Fibroblast of lung (primary cell): Measurements from ENCODE around the gene VAMP4. TPM values are rescaled to one million over a fixed set of nuclear protein-coding genes. Genes with fewer than 3 reads are reported as not detected.

Experiments
- DNase-seq, 2 donors: peaks; one replicate each; pipeline versions ENCODE4 v3.0.0 to v3.0.0-alpha.2; 2010; ENCODE audit warnings: low read depth in 2 of 2
- H2AFZ ChIP-seq: 2 replicates; pipeline ENCODE4 v1.5.1; 2012; ENCODE audit warnings: low read length, control low read depth, inconsistent platforms
- H3K27ac ChIP-seq: 2 replicates; pipeline ENCODE4 v1.5.1; 2011; ENCODE audit warnings: low read length, control low read depth; ENCODE audit not compliant: insufficient read depth
- H3K27me3 ChIP-seq: 2 replicates; pipeline ENCODE4 v1.5.1; 2011; ENCODE audit warnings: mild to moderate bottlenecking, low read length; ENCODE audit not compliant: control insufficient read depth, insufficient read depth
- H3K36me3 ChIP-seq: 2 replicates; pipeline ENCODE4 v1.5.1; 2011; ENCODE audit warnings: low read length; ENCODE audit not compliant: control insufficient read depth, insufficient read depth
- H3K4me1 ChIP-seq: 2 replicates; pipeline ENCODE4 v1.5.1; 2011; ENCODE audit warnings: low read length; ENCODE audit not compliant: control insufficient read depth, insufficient read depth; ENCODE audit errors: extremely low read depth
- H3K4me2 ChIP-seq: 2 replicates; pipeline ENCODE4 v1.5.1; 2011; ENCODE audit warnings: low read length, control low read depth; ENCODE audit not compliant: insufficient read depth; ENCODE audit errors: extremely low read depth
- H3K4me3 ChIP-seq, 4 experiments: fragments of 200-600 bp in 1 of 4; sonication (generic) in 1 of 4; replicated peaks in 1 of 4; 2 replicates each; pipeline ENCODE4 v1.5.1; 2011 to 2016; ENCODE audit warnings: low read length in 4 of 4, low read depth in 3 of 4, mild to moderate bottlenecking in 3 of 4, control low read depth in 2 of 4, inconsistent platforms in 1 of 4, mixed read lengths in 1 of 4; ENCODE audit not compliant: insufficient read depth in 1 of 4; ENCODE audit errors: control extremely low read depth in 1 of 4
- H3K79me2 ChIP-seq: 2 replicates; pipeline ENCODE4 v1.5.1; 2012; ENCODE audit warnings: mild to moderate bottlenecking, low read length, inconsistent platforms; ENCODE audit not compliant: control insufficient read depth, insufficient read depth
- H3K9ac ChIP-seq: 2 replicates; pipeline ENCODE4 v1.5.1; 2011; ENCODE audit warnings: mild to moderate bottlenecking, low read length, control low read depth; ENCODE audit not compliant: insufficient read depth
- H3K9me3 ChIP-seq: 2 replicates; pipeline ENCODE4 v1.5.1; 2012; ENCODE audit warnings: low read depth, low read length; ENCODE audit not compliant: control insufficient read depth, insufficient read depth
- H4K20me1 ChIP-seq: 2 replicates; pipeline ENCODE4 v1.5.1; 2011; ENCODE audit warnings: low read length; ENCODE audit not compliant: control insufficient read depth, insufficient read depth; ENCODE audit errors: extremely low read depth
- EZH2 ChIP-seq: IDR thresholded peaks from 2 replicates; pipeline ENCODE4 v1.5.1; 2012; ENCODE audit warnings: low read length, control low read depth, mild to moderate bottlenecking; ENCODE audit errors: missing control alignments
- polyA plus RNA-seq, 2 donors: library from polyadenylated mRNA; depleted of rRNA in 1 of 2; stranded (reverse) in 1 of 2; unstranded in 1 of 2; fragments of >200 nt; gene quantifications; 2 replicates each; pipeline ENCODE4 v1.2.1, GENCODE V29; 2011 to 2012; ENCODE audit warnings: missing spikeins in 1 of 2
- total RNA-seq: library from RNA; depleted of rRNA; stranded (reverse); fragments of >200 nt; gene quantifications from 2 replicates; pipeline ENCODE4 v1.2.1, GENCODE V29; 2014
- TF ChIP-seq, protein P1 (sequence below), 2 donors: IDR thresholded peaks in 1 of 2; conservative IDR thresholded peaks in 1 of 2; 1 replicate in 1 of 2; 2 replicates in 1 of 2; pipeline ENCODE4 v1.5.1; 2011 to 2012; ENCODE audit warnings: low read length in 2 of 2, control low read depth in 1 of 2, inconsistent platforms in 1 of 2, low read depth in 1 of 2, mild to moderate bottlenecking in 1 of 2

VAMP4 gene
- total and polyA plus RNA-seq, 2 donors (not counting 1 experiment from before 2014, with no cell fraction given) = 29.0 to 32.9 TPM

DNA sequence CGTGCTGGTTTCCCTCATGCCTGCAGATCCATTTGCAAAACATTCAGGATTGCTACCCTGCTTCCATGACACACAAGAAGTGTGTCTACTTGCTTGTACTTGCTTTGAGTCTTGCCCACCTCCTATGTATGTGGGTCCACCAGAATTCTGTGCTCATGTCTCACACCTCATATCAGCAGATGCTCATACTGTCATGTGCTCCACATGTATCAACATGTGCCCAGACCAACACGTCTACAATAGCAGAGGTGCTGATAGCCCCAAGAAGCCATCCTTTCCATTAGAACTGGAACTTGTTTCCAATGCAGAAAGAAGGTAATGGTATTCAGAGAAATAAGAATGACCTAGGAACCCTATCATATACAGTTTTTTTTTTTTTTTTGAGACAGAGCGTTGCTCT lies 61.5 kb downstream of the VAMP4 start:
- H4K20me1 ChIP-seq = no peaks in the 10 kb centered on the region
- TF ChIP-seq, protein P1, sequence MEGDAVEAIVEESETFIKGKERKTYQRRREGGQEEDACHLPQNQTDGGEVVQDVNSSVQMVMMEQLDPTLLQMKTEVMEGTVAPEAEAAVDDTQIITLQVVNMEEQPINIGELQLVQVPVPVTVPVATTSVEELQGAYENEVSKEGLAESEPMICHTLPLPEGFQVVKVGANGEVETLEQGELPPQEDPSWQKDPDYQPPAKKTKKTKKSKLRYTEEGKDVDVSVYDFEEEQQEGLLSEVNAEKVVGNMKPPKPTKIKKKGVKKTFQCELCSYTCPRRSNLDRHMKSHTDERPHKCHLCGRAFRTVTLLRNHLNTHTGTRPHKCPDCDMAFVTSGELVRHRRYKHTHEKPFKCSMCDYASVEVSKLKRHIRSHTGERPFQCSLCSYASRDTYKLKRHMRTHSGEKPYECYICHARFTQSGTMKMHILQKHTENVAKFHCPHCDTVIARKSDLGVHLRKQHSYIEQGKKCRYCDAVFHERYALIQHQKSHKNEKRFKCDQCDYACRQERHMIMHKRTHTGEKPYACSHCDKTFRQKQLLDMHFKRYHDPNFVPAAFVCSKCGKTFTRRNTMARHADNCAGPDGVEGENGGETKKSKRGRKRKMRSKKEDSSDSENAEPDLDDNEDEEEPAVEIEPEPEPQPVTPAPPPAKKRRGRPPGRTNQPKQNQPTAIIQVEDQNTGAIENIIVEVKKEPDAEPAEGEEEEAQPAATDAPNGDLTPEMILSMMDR (conservative IDR thresholded peaks at IDR 0.05 in 1 of 2, IDR thresholded peaks at IDR 0.05 in 1 of 2; ENCODE audit: low read depth in 1 of 2, low read length in 2 of 2) = no peak
- TF ChIP-seq EZH2 = no peak
- H2AFZ ChIP-seq = no peak overlapping the region
- no peaks in the 10 kb centered on the region for H3K79me2 ChIP-seq
- no peaks in the 10 kb centered on the region for H3K4me1 ChIP-seq
- DNase-seq = no peak
- H3K9me3 ChIP-seq = no peaks in the 10 kb centered on the region
- no peak overlapping the region for H3K27ac ChIP-seq
- no peak overlapping the region for H3K4me2 ChIP-seq
- no peaks in the 10 kb centered on the region for H3K27me3 ChIP-seq
- H3K36me3 ChIP-seq = no peaks in the 10 kb centered on the region
- H3K4me3 ChIP-seq = no peak overlapping the region
- H3K9ac ChIP-seq = no peak overlapping the region

DNA sequence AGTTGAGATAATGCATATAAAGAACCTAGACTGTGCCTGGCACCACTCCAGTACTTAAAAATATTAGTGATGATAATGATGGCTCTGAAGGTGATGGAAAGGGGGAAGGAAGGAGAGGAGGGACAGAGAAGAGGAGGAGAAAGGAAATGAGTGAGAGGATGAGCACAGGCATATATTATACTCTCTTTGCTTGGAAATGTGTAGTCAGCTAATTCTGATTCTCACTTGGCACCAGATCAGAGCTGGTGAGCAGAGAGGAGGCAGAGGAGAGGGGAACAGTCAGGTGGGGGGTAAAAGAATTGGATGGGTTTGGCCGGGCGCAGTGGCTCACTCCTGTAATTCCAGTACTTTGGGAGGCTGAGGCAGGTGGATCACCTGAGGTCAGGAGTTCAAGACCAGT lies 65.0 kb downstream of the VAMP4 start:
- Histone ChIP-seq H3K36me3 (no peaks in the 10 kb centered on the region), H3K4me2 (no peak overlapping the region), H3K9me3 (no peaks in the 10 kb centered on the region), H3K4me3 (no peak overlapping the region), H4K20me1 (no peaks in the 10 kb centered on the region), H3K79me2 (no peaks in the 10 kb centered on the region), H3K27ac (no peak overlapping the region), H3K9ac (no peak overlapping the region), H3K27me3 (no peaks in the 10 kb centered on the region), H2AFZ (no peak overlapping the region), H3K4me1 (no peaks in the 10 kb centered on the region)
- no peak for TF ChIP-seq EZH2
- TF ChIP-seq, protein P1 (conservative IDR thresholded peaks at IDR 0.05 in 1 of 2, IDR thresholded peaks at IDR 0.05 in 1 of 2; ENCODE audit: low read depth in 1 of 2, low read length in 2 of 2) = no peak
- DNase-seq = no peak

DNA sequence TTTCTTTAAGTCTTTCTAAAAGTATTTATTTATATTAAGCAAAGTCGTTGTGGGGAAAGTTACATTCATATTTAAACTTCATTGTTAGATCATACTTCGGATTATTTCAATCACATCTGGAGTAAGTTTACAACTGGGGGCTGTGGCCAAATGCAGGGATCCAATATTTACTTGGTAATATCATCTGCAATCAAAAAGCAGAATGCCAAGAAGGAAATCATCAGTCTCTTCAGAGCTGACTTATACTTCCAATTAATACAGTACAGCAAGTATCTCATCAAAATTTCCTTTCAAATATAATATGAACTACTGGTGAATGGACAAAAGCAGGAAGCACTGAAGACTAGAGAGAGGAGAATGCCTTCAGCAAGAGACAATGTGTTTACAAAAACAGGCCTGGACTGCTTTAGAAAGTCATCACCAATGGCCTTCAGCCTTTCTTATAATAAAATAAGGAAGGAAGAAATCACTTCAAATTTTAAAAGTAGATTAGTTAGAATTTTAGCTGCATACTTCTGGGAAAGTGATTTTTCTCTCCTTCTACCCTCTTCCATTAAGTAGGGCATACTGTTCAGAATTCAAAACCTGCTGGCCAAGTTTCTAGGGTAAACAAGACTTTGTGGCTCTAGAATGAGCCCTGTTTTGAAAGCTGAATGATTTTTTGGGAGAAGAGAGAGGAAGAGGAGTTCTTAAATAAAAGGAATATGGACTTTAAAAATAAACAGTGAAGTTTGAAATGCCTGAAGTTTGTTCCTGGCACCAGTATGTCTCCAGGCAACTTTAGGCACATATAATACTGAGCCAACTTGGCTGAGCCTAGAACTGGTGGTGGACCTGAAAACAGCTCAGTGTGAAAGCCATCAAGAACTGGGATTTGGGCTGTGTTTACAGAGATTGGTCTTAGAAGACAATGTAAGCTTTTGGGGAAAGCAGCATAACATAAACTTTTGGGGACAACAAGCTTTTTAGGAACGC lies 67.1 kb downstream of the VAMP4 start:
- H3K36me3 ChIP-seq = no peaks in the 10 kb centered on the region
- H4K20me1 ChIP-seq = no peaks in the 10 kb centered on the region
- H3K9me3 ChIP-seq = no peaks in the 10 kb centered on the region
- no peak overlapping the region for H3K9ac ChIP-seq
- TF ChIP-seq, protein P1 (conservative IDR thresholded peaks at IDR 0.05 in 1 of 2, IDR thresholded peaks at IDR 0.05 in 1 of 2; ENCODE audit: low read depth in 1 of 2, low read length in 2 of 2) = no peak
- TF ChIP-seq EZH2 = no peak
- H3K4me1 ChIP-seq = no peaks in the 10 kb centered on the region
- no peak overlapping the region for H3K4me3 ChIP-seq
- H3K27ac ChIP-seq = no peak overlapping the region
- H2AFZ ChIP-seq = no peak overlapping the region
- no peak for DNase-seq
- no peak overlapping the region for H3K4me2 ChIP-seq
- H3K79me2 ChIP-seq = no peaks in the 10 kb centered on the region
- H3K27me3 ChIP-seq = no peaks in the 10 kb centered on the region
